ENCODE data around the gene RAMP2.
"Not testable (repeated sequence)": the region's sequence is repeated elsewhere in the genome, so short reads cannot be mapped to it uniquely, and the experiment has no call there.

RAMP2 gene, protein sequence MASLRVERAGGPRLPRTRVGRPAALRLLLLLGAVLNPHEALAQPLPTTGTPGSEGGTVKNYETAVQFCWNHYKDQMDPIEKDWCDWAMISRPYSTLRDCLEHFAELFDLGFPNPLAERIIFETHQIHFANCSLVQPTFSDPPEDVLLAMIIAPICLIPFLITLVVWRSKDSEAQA

GRCh38 chr17:42760652-42761581 is at the start of gene RAMP2:
Gene RAMP2, plus strand, starts transcription at chr17:42761227. Its CDS starts 35 bp downstream, at chr17:42761262.
- TF ChIP-seq, protein P1, sequence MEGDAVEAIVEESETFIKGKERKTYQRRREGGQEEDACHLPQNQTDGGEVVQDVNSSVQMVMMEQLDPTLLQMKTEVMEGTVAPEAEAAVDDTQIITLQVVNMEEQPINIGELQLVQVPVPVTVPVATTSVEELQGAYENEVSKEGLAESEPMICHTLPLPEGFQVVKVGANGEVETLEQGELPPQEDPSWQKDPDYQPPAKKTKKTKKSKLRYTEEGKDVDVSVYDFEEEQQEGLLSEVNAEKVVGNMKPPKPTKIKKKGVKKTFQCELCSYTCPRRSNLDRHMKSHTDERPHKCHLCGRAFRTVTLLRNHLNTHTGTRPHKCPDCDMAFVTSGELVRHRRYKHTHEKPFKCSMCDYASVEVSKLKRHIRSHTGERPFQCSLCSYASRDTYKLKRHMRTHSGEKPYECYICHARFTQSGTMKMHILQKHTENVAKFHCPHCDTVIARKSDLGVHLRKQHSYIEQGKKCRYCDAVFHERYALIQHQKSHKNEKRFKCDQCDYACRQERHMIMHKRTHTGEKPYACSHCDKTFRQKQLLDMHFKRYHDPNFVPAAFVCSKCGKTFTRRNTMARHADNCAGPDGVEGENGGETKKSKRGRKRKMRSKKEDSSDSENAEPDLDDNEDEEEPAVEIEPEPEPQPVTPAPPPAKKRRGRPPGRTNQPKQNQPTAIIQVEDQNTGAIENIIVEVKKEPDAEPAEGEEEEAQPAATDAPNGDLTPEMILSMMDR (IDR thresholded peaks at IDR 0.05; ENCODE audit: control insufficient read depth, extremely low read depth, insufficient read depth): no peak

GRCh38 chr17:42720996-42721583 is 39.9 kb upstream of the RAMP2 start:
- TF ChIP-seq, protein P1 (IDR thresholded peaks at IDR 0.05; ENCODE audit: control insufficient read depth, extremely low read depth, insufficient read depth): peak; percentile 73
- DNase-seq (ENCODE audit: low read depth): no peak
- H3K4me3 ChIP-seq (ENCODE audit: low read depth, low read length): no peak overlapping the region

More at GRCh38 chr17:42760652-42761581, at the start of gene RAMP2:
- no peak within 1 kb of the TSS for H3K4me3 ChIP-seq (ENCODE audit: low read depth, low read length)
- DNase-seq (ENCODE audit: low read depth): no peak

GRCh38 chr17:42723636-42724035 is 37.4 kb upstream of the RAMP2 start:
- no peak overlapping the region for H3K4me3 ChIP-seq (ENCODE audit: low read depth, low read length)
- DNase-seq (ENCODE audit: low read depth): no peak
- TF ChIP-seq, protein P1 (IDR thresholded peaks at IDR 0.05; ENCODE audit: control insufficient read depth, extremely low read depth, insufficient read depth): no peak

DNA sequence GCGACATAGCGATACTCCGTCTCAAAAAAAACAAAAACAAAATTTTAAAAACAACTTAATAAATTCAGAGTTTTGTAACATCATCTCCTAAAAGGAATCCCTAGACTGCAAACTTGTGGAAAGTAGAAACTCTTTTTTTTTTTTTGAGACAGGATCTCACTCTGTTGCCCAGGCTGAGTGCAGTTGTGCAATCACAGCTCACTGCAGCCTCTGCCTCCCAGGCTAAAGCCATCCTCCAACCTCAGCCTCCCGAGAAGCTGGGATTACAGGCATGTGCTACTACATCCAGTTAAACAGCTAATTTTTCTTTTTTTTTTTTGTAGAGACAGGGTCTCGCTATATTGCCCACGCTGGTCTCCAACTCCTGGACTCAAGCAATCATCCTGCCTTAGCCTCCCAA is 35.9 kb upstream of the RAMP2 start:
- DNase-seq (ENCODE audit: low read depth): no peak
- no peak overlapping the region for H3K4me3 ChIP-seq (ENCODE audit: low read depth, low read length)
- TF ChIP-seq, protein P1 (IDR thresholded peaks at IDR 0.05; ENCODE audit: control insufficient read depth, extremely low read depth, insufficient read depth): no peak

GRCh38 chr17:42740699-42741098 is 20.3 kb upstream of the RAMP2 start:
- TF ChIP-seq, protein P1 (IDR thresholded peaks at IDR 0.05; ENCODE audit: control insufficient read depth, extremely low read depth, insufficient read depth): no peak
- no peak overlapping the region for H3K4me3 ChIP-seq (ENCODE audit: low read depth, low read length)
- no peak for DNase-seq (ENCODE audit: low read depth)

- not testable (repeated sequence) for H3K4me3 ChIP-seq (ENCODE audit: low read depth, low read length)
Measured at GRCh38 chr17:42742916-42743315, 18.1 kb upstream of the RAMP2 start.

GRCh38 chr17:42743595-42744282 is 17.3 kb upstream of the RAMP2 start:
- H3K4me3 ChIP-seq (ENCODE audit: low read depth, low read length): peak overlapping the region; percentile 62
- TF ChIP-seq, protein P1 (IDR thresholded peaks at IDR 0.05; ENCODE audit: control insufficient read depth, extremely low read depth, insufficient read depth): no peak
- no peak for DNase-seq (ENCODE audit: low read depth)

More at GRCh38 chr17:42742916-42743315, 18.1 kb upstream of the RAMP2 start:
- DNase-seq (ENCODE audit: low read depth): not testable (repeated sequence)

Data from LNCaP clone FGC (cell line).